GM18519 (cell line): Measurements from ENCODE around the gene KCTD2.
"Not testable (repeated sequence)": the region's sequence is repeated elsewhere in the genome, so short reads cannot be mapped to it uniquely, and the experiment has no call there.

Experiments used
- ATAC-seq: cut with Tn5 transposase; IDR thresholded peaks from one replicate; pipeline ENCODE4 v1.9.1; 2021; ENCODE audit warnings: mild to moderate bottlenecking, moderate library complexity; ENCODE audit not compliant: unreplicated experiment, low FRiP score

KCTD2 gene

DNA sequence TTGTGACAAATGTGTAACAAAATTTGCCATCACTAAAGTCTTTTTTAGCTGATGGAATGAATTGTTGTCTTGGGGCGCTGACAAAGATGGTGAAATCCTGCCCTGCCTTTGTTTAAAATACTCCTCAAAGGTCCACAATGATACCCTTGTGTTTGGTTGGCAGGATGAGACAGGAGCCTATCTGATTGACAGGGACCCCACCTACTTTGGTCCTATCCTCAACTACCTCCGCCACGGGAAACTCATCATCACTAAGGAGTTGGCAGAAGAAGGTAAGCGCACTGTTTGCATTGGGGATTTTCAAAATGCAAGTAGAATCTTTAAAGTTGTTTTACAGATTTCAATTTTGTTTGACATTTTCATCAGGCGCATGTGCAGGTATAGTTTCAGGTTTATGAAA, 2.0 kb downstream of the KCTD2 start:
- ATAC-seq = no peak

DNA sequence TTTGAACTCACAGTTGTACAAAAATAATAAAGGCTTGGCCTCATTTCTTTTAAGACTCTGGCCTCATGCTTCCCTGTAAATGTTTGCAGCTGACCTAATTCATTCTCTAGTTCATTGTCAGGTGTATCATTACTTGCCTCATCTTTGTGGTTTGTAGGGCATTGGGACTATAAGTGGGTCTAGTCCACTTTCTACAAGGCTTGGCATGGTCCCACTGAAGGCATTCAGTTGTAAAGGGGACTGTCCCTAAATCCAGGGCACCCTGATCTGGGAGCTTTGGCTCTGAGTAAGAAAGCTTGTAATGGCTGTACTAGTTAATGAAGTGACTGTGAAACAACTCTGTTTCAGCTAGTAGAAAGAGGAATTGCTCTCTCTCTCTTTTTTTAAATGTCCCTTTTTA, 2.7 kb downstream of the KCTD2 start:
- ATAC-seq = no peak

DNA sequence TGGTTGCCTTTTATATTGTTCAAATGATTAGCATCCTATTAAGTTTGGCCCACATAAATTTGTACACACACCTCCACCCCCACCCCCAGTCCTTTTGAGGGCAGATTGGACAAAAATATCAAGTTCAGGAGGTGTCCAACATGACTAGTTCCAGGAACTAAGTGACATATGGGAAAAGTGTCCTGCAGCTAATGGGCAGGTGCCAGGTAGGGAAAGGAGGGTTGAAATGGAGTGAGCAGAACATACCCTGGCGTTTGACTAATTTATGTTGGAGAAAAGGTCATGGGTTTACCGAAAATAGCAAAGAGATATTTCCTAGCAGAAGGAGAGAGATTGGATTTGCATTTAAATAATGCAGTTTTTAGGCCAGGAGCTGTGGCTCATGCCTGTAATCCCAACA, 4.9 kb downstream of the KCTD2 start:
- ATAC-seq = no peak

DNA sequence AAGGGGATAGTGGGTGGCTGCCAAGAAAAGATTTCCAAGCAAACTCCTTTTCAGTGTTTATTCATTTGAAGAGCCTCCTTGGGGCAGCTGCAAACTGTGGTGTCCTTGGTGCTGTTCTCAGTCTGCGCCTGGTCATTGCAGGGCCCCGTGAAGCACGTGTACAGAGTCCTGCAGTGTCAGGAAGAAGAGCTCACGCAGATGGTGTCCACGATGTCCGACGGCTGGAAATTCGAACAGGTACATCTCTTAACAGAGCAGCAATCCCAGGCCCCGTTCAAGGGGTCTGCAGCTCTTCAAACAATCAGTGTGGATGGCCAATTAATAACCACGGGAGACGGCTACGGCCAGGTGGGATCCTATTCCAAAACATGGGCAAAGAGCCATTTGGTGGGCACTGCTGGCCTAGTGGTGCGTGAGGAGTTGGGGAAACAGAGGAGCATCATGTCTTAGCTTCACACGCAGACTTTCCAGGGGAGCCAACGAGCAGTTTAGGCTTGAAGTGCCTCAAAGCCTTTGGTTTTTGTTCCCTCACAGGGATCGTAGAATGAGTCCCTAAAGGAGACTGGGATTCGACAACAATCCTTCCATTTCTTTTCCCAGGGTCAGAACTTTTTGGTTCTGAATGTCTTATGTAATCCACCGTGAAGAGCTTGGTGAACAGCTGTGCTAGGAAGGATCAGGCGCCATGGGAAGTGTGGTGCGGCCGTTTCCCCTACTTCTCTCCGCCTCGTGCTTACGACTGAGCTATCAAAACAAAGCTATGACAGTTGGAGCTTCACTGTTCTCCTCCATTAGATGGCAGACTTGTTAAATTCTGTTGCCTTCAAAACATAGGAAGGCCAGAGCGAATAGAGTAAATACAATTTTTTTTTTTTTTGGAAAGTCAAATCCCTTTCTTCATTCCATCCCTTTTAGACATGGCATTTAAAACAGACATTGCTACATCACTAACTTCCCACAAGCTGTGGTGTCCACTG, 12.6 kb downstream of the KCTD2 start:
- no peak for ATAC-seq

DNA sequence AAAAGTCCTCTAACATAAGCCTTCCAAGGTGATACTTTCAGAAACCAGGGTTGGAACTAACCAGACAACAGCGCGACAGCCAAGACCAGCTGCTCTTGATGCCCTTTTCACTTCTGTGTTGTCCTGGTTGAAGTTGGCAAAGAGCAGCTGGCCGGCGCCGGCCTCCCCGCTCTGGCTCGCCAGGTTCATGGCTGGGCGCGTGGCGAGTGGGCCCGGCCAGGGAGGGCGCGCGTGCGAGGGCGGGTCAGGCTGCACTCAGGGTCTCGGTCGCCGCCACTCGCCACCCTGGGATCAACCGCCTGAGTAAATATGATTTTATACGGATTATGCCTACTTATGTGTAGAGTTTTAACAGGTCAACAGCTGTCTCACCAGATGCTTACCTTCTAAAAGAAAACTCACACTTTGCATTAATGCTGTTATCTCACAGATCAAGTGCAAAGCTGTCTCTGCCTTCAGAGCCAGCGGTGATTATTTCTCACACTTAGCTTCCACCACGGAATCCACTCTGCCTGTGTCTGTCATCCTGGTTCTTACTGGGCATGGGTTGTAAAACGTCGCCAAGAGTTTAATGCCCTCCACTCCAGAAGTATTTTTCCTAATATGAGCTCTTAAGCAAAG, 13.5 kb downstream of the KCTD2 start:
- ATAC-seq = no peak

DNA sequence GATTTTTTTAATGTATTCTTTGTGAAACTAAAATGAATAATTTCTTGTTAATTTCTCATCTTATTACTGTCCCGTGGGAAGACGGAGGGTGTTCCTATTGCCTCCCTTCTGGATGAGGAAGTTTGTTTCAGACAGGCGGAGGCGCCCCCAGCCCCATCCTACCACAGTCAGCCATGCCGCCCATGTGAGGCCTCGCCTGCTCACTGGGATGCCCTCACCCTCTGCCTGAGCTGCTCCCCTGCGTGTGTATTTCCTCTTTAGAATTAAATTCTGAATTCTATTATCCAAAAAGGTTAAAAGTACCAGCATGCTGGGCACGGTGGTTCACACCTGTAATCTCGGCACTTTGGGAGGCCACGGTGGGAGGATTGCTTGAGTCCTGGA, 14.0 kb downstream of the KCTD2 start:
- ATAC-seq = no peak

DNA sequence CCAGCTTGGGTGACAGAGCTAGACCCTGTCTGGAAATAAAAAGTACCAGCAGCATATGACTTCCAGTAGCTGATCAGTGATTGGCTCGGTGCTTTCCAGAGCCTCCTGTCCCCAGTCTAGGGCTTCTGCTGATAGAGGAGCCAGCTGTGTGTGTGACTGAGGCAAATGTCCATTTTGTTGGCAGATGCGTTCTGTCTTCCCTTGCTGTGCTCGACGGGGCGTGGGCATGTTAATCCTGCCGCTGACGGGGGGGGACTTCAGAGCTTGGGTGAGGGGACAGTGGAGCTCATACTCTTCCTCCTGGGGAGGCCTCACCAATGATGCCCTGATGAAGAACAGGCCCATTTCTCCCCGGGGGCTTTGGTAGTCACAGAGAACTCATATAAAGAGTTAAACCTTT, 14.6 kb downstream of the KCTD2 start:
- no peak for ATAC-seq

DNA sequence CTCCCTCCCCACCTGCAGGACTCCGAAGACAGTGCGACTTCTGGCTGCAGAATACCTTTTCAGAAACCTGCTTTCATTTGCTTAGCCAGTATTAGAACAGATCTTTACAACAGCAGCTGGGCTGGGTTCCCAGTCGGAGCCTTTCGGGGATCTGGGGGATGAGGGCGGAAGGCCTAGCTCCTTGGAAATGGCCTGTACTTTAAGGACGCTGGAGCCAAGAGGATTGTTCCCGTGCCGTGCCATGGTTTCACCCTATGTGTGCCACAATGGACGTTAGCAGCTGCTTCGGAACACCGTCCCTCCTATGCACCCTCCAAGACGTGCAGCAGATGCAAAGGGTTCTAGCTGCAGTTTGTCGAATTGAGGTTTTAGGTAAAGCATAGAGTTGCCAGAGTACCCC, 16.2 kb downstream of the KCTD2 start:
- no peak for ATAC-seq

DNA sequence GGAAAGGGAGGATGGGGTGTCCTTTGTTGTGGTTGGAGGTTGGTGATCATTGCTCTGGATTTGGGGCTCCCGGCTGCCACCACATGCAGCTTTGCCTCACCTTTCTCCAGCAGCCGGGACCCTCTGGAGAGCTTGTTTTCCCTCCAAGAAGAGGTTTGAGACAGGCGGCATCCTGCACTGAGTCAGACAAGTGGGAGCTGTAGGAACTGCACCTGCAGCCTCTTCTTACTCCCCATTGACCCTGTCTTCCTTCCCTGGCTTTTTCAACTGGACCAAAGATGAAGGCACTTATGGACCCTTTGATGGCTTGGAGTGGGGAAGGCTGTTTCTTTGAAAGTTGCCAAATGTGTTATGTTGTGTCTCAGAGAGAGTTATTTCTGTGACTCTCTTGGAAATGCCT, 16.6 kb downstream of the KCTD2 start:
- no peak for ATAC-seq

DNA sequence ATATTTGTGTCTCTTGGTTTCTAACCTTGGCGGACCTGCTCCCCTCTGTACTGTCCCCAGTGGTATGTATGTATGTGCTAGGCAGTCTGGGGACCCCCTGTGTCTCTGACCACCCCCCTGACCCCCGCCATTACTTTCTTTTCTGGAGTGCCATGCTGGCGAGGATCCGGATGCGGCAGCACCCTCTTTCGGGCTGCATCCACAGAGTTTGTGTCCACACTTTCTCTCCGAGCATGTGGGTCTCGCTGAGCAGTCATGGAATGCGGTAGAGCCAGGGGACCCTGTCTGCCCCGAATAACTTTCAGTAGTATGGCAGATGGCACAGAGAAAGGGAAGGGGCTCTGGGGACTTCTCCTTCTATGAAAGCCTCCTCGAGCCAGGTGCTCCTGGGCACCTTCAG, 17.0 kb downstream of the KCTD2 start:
- no peak for ATAC-seq

DNA sequence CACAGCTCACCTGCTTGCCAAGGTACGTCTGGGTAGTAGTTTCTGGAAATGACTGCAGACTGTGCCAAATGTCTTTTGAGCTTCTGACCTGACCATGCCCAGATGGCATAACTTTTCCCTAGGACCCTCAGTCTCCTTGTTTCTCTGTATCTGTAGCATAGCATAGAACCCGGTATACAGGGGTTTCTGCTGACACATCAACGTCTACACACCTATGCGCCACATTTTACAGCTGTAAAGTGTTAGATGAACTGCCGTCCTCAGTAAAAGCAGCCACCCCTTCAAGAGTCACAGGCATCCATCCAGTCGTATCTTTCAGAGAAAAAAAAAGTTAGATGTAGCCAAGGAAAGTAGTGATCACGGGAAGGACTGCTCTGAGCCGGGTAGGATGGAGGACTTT, 17.4 kb downstream of the KCTD2 start:
- no peak for ATAC-seq

DNA sequence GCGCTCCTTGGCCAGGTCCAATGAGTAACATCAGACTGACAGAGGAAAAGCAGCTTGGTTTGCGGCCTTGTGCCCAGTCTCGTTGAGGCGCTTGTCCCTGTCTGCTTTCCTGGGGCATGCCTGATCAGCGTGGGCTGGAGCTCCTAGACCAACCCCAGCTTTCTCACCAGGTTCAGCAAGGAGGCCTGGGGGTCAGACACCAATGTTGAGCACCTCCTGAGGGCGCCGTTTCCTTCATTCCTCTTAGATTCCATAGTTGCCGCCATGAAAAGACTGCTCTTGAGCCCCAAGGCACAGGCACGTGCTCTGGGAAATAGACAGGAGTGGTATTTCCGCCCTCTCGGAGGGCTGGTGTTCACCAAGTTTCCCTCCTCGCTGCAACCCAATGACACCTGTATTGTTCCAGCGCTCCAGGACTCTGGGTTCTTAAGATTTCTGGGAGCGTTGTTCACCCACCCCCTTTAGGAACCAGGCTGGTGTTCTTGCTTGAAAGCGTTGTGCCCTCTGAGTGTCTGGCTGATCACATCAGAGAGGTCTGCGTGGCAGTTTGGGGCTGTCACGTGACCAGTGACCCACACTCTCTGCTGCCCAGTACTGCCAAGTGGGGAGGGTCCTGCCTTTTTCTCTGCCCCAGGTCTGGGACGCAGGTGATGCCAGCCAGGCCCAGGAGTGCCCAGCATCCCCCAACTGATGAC, 18.0 kb downstream of the KCTD2 start:
- ATAC-seq = no peak

DNA sequence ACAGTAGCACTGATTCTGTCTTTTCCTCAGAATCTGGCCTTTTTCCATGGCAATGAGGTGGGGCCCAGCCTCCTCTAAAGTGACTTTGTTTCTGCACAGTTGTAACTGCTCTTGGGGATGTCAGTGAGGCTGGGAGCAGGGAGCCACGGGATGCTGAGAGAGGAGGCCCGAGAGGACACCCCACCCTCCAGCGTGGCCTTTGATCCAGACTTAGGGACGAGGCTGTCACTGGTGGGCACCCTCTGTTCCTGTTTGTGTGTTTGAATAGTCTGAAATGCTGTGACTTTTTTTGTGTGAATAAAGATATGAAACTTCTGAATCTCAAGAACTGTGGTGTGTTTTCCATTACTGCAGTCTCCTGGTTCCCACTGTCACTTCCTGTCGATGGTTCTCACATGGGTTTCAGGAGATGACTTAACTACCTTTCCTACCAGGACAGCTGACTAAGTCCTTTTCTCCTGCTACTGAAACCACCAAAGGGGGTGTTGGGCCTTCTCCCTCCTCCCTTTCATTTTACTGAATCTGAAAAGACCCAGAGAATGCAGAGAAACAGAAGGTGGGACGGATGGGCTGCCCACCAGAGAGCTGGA, 18.6 kb downstream of the KCTD2 start:
- ATAC-seq = no peak

DNA sequence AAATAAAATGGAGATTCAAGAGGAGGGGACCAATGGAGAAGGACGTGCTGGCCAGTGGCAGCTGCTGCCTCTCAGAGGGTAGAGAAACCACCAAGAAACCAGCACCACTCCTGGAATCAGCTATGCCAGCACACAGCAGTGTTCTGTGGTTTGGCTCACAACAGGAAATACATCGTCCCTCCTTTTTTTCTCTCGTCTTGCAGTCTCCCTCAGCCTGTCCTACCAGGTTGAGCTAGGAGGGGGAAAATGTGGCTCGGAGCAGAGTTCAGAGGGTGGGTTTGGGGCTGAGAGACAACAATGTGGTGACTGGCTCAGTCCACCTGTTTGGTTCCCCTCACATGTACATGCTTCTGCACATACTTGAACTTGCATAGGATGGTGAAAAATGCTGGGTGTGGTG, 20.8 kb downstream of the KCTD2 start:
- ATAC-seq = no peak

DNA sequence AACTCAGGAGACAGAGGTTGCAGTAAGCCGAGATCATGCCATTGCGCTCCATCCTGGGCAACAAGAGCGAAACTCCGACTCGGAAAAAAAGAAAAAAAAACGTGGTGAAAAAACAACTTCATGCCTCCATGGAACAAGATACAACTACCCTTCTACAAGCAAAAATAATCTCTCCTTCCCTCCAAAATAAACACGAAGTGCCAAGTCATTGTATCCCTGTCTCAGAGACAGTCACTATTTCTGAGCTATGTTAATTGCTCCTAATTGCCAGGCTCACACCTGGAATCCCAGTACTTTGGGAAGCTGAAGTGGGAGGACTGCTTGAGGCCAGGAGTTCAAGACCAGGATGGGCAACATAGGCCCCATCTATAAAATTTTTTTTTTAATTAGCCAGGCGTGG, 21.7 kb downstream of the KCTD2 start:
- no peak for ATAC-seq

DNA sequence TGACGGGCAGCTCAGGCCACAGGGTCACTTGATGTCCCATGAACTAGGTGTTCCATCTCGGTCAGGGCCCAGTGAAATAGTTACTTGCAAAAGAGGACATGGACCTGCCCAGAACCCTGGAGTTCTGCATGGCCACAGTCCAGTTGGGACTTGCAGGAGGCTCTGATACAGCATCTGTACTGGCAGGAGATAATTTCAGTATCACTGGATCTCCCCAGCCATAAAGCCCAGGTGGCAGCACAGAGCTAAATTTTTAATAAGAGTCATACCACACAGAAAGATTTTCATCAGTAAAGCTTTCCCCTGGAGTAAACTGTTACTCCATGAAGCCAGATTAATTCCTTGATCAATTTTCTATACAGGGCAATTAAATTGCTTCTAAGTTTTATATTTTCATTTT, 22.8 kb downstream of the KCTD2 start:
- no peak for ATAC-seq

DNA sequence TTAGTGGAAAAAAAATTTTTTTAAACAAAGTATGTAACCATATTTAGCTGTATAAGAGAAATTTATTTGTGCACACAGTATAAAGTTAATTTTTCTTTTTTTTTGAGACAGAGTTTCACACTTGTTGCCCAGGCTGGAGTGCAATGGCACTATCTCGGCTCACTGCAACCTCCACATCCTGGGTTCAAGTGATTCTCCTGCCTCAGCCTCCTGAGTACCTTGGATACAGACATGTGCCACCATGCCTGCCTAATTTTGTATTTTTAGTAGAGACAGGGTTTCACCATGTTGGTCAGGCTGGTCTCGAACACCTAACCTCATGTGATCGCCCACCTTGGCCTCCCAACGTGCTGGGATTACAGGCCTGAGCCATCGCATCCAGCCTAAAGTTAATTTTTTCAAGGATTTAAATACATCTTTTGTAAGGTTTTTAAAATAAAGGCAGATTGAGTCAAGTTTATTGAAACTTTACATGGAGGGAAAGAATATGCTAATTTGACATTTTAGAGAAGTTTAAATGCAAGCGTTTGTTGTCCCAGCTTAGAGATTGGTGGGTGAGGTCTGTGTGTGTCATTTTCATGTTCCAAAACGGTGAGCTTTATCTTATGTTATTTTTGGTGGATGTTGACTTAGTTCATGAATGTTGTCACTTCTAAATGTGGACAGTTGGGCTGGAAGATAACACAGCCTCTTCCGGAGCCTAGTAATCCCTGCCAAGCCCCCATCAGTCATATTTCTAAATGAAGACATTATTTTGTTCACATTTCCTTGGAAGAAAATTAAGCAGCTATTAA, 24.6 kb downstream of the KCTD2 start:
- not testable (repeated sequence) for ATAC-seq

DNA sequence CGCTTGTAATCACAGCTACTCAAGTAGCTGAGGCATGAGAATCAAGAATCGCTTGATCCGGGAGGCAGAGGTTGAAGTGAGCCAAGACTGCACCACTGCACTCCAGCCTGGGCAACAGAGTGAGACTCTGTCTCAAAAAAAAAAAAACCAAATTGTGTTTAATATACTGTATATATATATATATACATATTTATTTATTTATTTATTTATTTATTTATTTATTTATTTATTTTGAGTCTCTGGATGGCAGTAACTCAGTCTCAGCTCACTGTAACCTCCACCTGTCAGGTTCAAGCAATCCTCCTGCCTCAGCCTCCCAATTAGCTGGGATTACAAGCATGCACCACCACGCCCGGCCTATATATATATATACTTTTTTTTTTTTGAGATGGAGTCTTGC, 25.9 kb downstream of the KCTD2 start:
- not testable (repeated sequence) for ATAC-seq

DNA sequence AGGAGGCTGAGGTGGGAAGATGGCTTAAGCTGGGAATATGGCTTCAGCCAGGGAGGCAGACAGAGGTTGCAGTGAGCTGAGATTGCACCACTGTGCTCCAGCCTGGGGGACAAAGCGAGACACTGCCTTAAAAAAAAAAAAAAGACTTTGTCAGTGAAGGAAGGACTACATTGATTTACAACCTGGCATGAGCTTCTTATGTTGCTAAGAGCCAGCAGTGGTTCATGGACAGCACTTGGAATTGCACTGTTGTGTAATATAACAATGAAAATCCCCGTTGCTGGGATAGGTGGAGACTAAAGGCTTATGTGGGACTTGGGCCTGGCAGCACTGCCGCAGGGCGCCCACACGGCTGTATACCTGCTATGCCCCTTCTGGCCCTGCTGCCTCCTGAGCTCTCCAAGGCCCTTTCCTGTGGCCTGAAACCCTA, 26.6 kb downstream of the KCTD2 start:
- no peak for ATAC-seq

DNA sequence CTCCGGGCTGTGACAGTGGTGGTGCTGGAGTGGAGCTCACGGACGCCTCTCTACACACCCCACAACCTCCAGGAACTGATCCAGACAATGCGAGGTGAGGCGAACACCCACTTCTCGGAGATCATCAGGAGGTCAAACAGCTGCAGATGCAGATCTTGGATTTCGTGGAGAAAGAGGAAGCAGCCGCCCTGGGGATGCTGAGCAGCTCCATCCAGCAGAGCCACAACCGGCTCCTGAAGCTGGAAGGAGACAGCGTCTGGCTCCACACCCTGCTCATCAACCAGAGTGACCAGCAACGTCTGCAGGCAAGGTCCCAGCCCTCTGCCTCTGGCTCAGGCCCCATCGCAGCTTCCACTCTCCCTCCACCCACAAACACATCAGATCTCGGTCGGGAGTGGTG, 27.5 kb downstream of the KCTD2 start:
- no peak for ATAC-seq
